Trophoblast cell (in vitro differentiated cells and primary cell): ENCODE results near the gene PPP1R27.
A peak's percentile ranks its signal among the peaks of the same experiment; 100 is the strongest.

Experiments used
- DNase-seq, 2 donors: peaks; one replicate each; pipeline ENCODE4 v3.0.0-alpha.2; 2016
- H2AFZ ChIP-seq: 2 replicates; pipeline ENCODE4 v1.6.1; 2013; ENCODE audit warnings: low read length, moderate library complexity, mild to moderate bottlenecking; ENCODE audit not compliant: insufficient read depth, poor library complexity
- H2AK5ac ChIP-seq: 2 replicates; pipeline ENCODE4 v1.6.1; 2013; ENCODE audit warnings: mild to moderate bottlenecking, low read length
- H2BK120ac ChIP-seq: 2 replicates; pipeline ENCODE4 v1.6.1; 2013; ENCODE audit warnings: low read length, mild to moderate bottlenecking, moderate library complexity; ENCODE audit not compliant: insufficient read depth, poor library complexity
- H2BK12ac ChIP-seq: 2 replicates; pipeline ENCODE4 v1.6.1; 2013; ENCODE audit warnings: mild to moderate bottlenecking, low read length, moderate library complexity
- H2BK5ac ChIP-seq: 2 replicates; pipeline ENCODE4 v1.6.1; 2013; ENCODE audit warnings: low read length, low read depth, moderate library complexity, mild to moderate bottlenecking; ENCODE audit not compliant: poor library complexity
- H3K14ac ChIP-seq: 2 replicates; pipeline ENCODE4 v1.6.1; 2013; ENCODE audit warnings: mild to moderate bottlenecking, low read length
- H3K18ac ChIP-seq: 2 replicates; pipeline ENCODE4 v1.6.1; 2013; ENCODE audit warnings: mild to moderate bottlenecking, low read length
- H3K23ac ChIP-seq: 2 replicates; pipeline ENCODE4 v1.6.1; 2013; ENCODE audit warnings: low read length
- H3K27ac ChIP-seq: 2 replicates; pipeline ENCODE4 v1.5.1; 2013; ENCODE audit warnings: low read depth, mild to moderate bottlenecking, inconsistent platforms, low read length, moderate library complexity
- H3K27me3 ChIP-seq: 2 replicates; pipeline ENCODE4 v1.6.1; 2013; ENCODE audit warnings: inconsistent platforms, mild to moderate bottlenecking, low read length, moderate library complexity; ENCODE audit not compliant: insufficient read depth
- H3K36me3 ChIP-seq, 2 experiments: 1 replicate in 1 of 2; 2 replicates in 1 of 2; pipeline ENCODE4 v1.6.1; 2013; ENCODE audit warnings: low read length in 2 of 2, mild to moderate bottlenecking in 2 of 2, moderate library complexity in 1 of 2; ENCODE audit not compliant: insufficient read depth in 2 of 2, control insufficient read depth in 1 of 2
- H3K4ac ChIP-seq: 2 replicates; pipeline ENCODE4 v1.6.1; 2013; ENCODE audit warnings: low read depth, mild to moderate bottlenecking, low read length, moderate library complexity
- H3K4me1 ChIP-seq, 2 experiments: 1 replicate in 1 of 2; 2 replicates in 1 of 2; pipeline ENCODE4 v1.6.1; 2013; ENCODE audit warnings: low read length in 2 of 2, mild to moderate bottlenecking in 2 of 2, moderate library complexity in 1 of 2; ENCODE audit not compliant: insufficient read depth in 2 of 2, control insufficient read depth in 1 of 2
- H3K4me2 ChIP-seq: 2 replicates; pipeline ENCODE4 v1.6.1; 2013; ENCODE audit warnings: inconsistent platforms, mild to moderate bottlenecking, low read length, moderate library complexity
- H3K4me3 ChIP-seq: 2 replicates; pipeline ENCODE4 v1.5.1; 2013; ENCODE audit warnings: mild to moderate bottlenecking, low read depth, low read length, inconsistent platforms
- H3K79me1 ChIP-seq: one replicate; pipeline ENCODE4 v1.6.1; 2013; ENCODE audit warnings: low read length
- H3K79me2 ChIP-seq: 2 replicates; pipeline ENCODE4 v1.6.1; 2013; ENCODE audit warnings: low read length, mild to moderate bottlenecking; ENCODE audit not compliant: control insufficient read depth, insufficient read depth, poor library complexity
- H3K9ac ChIP-seq: 2 replicates; pipeline ENCODE4 v1.6.1; 2013; ENCODE audit warnings: mild to moderate bottlenecking, low read length
- H3K9me3 ChIP-seq: 2 replicates; pipeline ENCODE4 v1.6.1; 2013; ENCODE audit warnings: low read depth, mild to moderate bottlenecking, control low read depth, inconsistent platforms, low read length; ENCODE audit not compliant: insufficient read depth
- H4K12ac ChIP-seq: 2 replicates; pipeline ENCODE4 v1.6.1; 2013; ENCODE audit warnings: low read depth, mild to moderate bottlenecking, low read length, moderate library complexity
- H4K8ac ChIP-seq: 2 replicates; pipeline ENCODE4 v1.6.1; 2013; ENCODE audit warnings: low read depth, mild to moderate bottlenecking, low read length, moderate library complexity
- H4K91ac ChIP-seq: one replicate; pipeline ENCODE4 v1.6.1; 2013; ENCODE audit warnings: low read depth, mild to moderate bottlenecking, low read length, moderate library complexity
- WGBS: extraction: QIAGEN DNeasy Blood & Tissue Kit; methylation state at CpG from one replicate; pipeline ENCODE4 v1.1.7; 2013; ENCODE audit warnings: missing lambda C conversion rate; ENCODE audit not compliant: insufficient read length, insufficient coverage; ENCODE audit errors: extremely low coverage; 5-methylcytosine and 5-hydroxymethylcytosine counted together

The PPP1R27 gene

GRCh38 chr17:81822996-81823819, 11.6 kb downstream of the PPP1R27 start:
- Histone ChIP-seq H2AFZ (no peak overlapping the region), H2BK12ac (no peak overlapping the region), H4K12ac (no peak overlapping the region), H3K27ac (no peak overlapping the region), H3K14ac (no peak overlapping the region), H3K4ac (no peak overlapping the region), H4K91ac (no peak overlapping the region), H3K36me3 (peaks cover 29 to 32% of the 10 kb centered on the region in 2 experiments), H3K9me3 (peaks cover 7% of the 10 kb centered on the region), H2AK5ac (no peak overlapping the region), H3K79me2 (no peaks in the 10 kb centered on the region), H3K9ac (no peak overlapping the region), H2BK5ac (no peak overlapping the region), H3K4me1 (peaks cover 0 to 2% of the 10 kb centered on the region in 2 experiments), H3K4me3 (no peak overlapping the region), H3K79me1 (no peaks in the 10 kb centered on the region), H3K27me3 (no peaks in the 10 kb centered on the region), H3K18ac (no peak overlapping the region), H2BK120ac (no peak overlapping the region), H4K8ac (no peak overlapping the region), H3K23ac (no peak overlapping the region), H3K4me2 (no peak overlapping the region)
- DNase-seq, result no peak
- no CpG with 5 or more reads among the region's 30 CpGs for WGBS

DNA sequence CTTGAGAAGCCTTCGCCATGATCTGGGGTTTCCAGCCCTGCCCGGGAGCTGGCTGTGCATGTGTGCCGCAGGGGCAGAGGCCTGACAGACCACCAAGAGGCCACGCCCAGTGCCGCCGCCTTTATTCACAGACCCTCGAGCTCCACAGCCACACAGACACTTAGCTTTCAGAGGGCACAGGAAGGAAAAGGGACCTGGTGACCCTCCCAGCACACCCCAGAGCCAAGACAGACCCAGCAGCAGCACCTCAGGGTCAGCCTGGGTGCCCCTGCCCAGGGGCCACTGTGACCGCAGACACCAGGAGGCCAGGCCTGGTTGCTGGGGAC, 12.6 kb downstream of the PPP1R27 start:
- no CpG with 5 or more reads among the region's 8 CpGs for WGBS
- no peak overlapping the region for H3K27ac ChIP-seq
- H2BK5ac ChIP-seq, result no peak overlapping the region
- H3K4me3 ChIP-seq, result no peak overlapping the region
- no peak overlapping the region for H2AK5ac ChIP-seq
- no peaks in the 10 kb centered on the region for H3K27me3 ChIP-seq
- no peak overlapping the region for H2BK120ac ChIP-seq
- no peak for DNase-seq
- H2AFZ ChIP-seq, result no peak overlapping the region
- H3K4ac ChIP-seq, result no peak overlapping the region
- H3K4me2 ChIP-seq, result no peak overlapping the region
- no peak overlapping the region for H3K14ac ChIP-seq
- H3K9me3 ChIP-seq, result peaks cover 7% of the 10 kb centered on the region
- peaks cover 29 to 32% of the 10 kb centered on the region in 2 experiments for H3K36me3 ChIP-seq
- no peak overlapping the region for H4K12ac ChIP-seq
- H4K8ac ChIP-seq, result no peak overlapping the region
- no peak overlapping the region for H3K23ac ChIP-seq
- H3K18ac ChIP-seq, result no peak overlapping the region
- no peak overlapping the region for H4K91ac ChIP-seq
- H3K79me1 ChIP-seq, result no peaks in the 10 kb centered on the region
- peaks cover 0 to 2% of the 10 kb centered on the region in 2 experiments for H3K4me1 ChIP-seq
- H2BK12ac ChIP-seq, result no peak overlapping the region
- no peaks in the 10 kb centered on the region for H3K79me2 ChIP-seq
- H3K9ac ChIP-seq, result no peak overlapping the region

GRCh38 chr17:81821603-81822311, 13.1 kb downstream of the PPP1R27 start:
- Histone ChIP-seq H2BK12ac (no peak overlapping the region), H3K79me1 (no peaks in the 10 kb centered on the region), H3K4me3 (no peak overlapping the region), H3K14ac (no peak overlapping the region), H3K4me2 (no peak overlapping the region), H3K79me2 (no peaks in the 10 kb centered on the region), H3K18ac (no peak overlapping the region), H3K4ac (no peak overlapping the region), H2AK5ac (no peak overlapping the region), H3K36me3 (peaks cover 29 to 32% of the 10 kb centered on the region in 2 experiments), H3K4me1 (peaks cover 0 to 2% of the 10 kb centered on the region in 2 experiments), H3K27me3 (no peaks in the 10 kb centered on the region), H4K12ac (no peak overlapping the region), H2AFZ (no peak overlapping the region), H3K9me3 (peaks cover 7% of the 10 kb centered on the region), H3K23ac (no peak overlapping the region), H4K91ac (no peak overlapping the region), H2BK120ac (no peak overlapping the region), H3K27ac (no peak overlapping the region), H3K9ac (no peak overlapping the region), H4K8ac (no peak overlapping the region), H2BK5ac (no peak overlapping the region)
- WGBS, result no CpG with 5 or more reads among the region's 20 CpGs
- DNase-seq, result peak; percentile 78 to 89

GRCh38 chr17:81821147-81821546, 13.7 kb downstream of the PPP1R27 start:
- Histone ChIP-seq H3K18ac (no peak overlapping the region), H2BK5ac (no peak overlapping the region), H3K79me1 (no peaks in the 10 kb centered on the region), H4K91ac (no peak overlapping the region), H2AK5ac (no peak overlapping the region), H3K4me1 (peaks cover 0 to 2% of the 10 kb centered on the region in 2 experiments), H3K14ac (no peak overlapping the region), H3K9ac (no peak overlapping the region), H2BK12ac (no peak overlapping the region), H4K8ac (no peak overlapping the region), H3K4me3 (no peak overlapping the region), H3K36me3 (peaks cover 29 to 32% of the 10 kb centered on the region in 2 experiments), H3K27me3 (no peaks in the 10 kb centered on the region), H3K4ac (no peak overlapping the region), H3K9me3 (peaks cover 7% of the 10 kb centered on the region), H3K27ac (no peak overlapping the region), H3K4me2 (no peak overlapping the region), H2AFZ (no peak overlapping the region), H3K23ac (no peak overlapping the region), H4K12ac (no peak overlapping the region), H3K79me2 (no peaks in the 10 kb centered on the region), H2BK120ac (no peak overlapping the region)
- WGBS, result no CpG with 5 or more reads among the region's 8 CpGs
- DNase-seq, result no peak
